ENCODE results near the gene CPED1.

- TF ChIP-seq POLR2A (IDR thresholded peaks at IDR 0.05), result no peak
- TF ChIP-seq, protein P1, sequence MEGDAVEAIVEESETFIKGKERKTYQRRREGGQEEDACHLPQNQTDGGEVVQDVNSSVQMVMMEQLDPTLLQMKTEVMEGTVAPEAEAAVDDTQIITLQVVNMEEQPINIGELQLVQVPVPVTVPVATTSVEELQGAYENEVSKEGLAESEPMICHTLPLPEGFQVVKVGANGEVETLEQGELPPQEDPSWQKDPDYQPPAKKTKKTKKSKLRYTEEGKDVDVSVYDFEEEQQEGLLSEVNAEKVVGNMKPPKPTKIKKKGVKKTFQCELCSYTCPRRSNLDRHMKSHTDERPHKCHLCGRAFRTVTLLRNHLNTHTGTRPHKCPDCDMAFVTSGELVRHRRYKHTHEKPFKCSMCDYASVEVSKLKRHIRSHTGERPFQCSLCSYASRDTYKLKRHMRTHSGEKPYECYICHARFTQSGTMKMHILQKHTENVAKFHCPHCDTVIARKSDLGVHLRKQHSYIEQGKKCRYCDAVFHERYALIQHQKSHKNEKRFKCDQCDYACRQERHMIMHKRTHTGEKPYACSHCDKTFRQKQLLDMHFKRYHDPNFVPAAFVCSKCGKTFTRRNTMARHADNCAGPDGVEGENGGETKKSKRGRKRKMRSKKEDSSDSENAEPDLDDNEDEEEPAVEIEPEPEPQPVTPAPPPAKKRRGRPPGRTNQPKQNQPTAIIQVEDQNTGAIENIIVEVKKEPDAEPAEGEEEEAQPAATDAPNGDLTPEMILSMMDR (IDR thresholded peaks at IDR 0.05), result no peak
Observed at GRCh38 chr7:121113288-121113687, 124.8 kb downstream of the CPED1 start.

Measured in vagina (tissue), 2 donors.